NB4 (cell line): ENCODE measurements around the gene CCDC85C.

Source experiments
- CTCF ChIP-seq: IDR thresholded peaks from one replicate; pipeline ENCODE4 v1.5.1; 2012; ENCODE audit warnings: low read depth, low read length
- MAX ChIP-seq: IDR thresholded peaks from 2 replicates; pipeline ENCODE4 v1.6.1; 2011; ENCODE audit warnings: low read depth, low read length
- POLR2A ChIP-seq: IDR thresholded peaks from 2 replicates; pipeline ENCODE4 v1.6.1; 2011; ENCODE audit warnings: mild to moderate bottlenecking; ENCODE audit not compliant: insufficient read length; ENCODE audit errors: extremely low read depth

GRCh38 chr14:99451234-99451633 is 152.8 kb downstream of the CCDC85C start:
- no peak for TF ChIP-seq CTCF
- no peak for TF ChIP-seq POLR2A
- no peak for TF ChIP-seq MAX
